ENCODE results near the gene RBM48. TPM values are rescaled to one million over a fixed set of nuclear protein-coding genes. Genes with fewer than 3 reads are reported as not detected.
"Not testable (repeated sequence)": the region's sequence is repeated elsewhere in the genome, so short reads cannot be mapped to it uniquely, and the experiment has no call there.

Gene RBM48
- total RNA-seq, 1 donor from 2014 or later = 11.5 TPM

GRCh38 chr7:92520024-92520423 lies 8.6 kb upstream of the RBM48 start:
- Histone ChIP-seq H3K4me1 (peaks cover 6% of the 10 kb centered on the region), H3K4me3 (no peak overlapping the region), H3K9me3 (no peaks in the 10 kb centered on the region), H3K27me3 (no peaks in the 10 kb centered on the region), H3K27ac (no peak overlapping the region), H3K36me3 (peaks cover 0 to 12% of the 10 kb centered on the region in 2 donors)
- intact Hi-C loops (cut with DNase I) = no loop called here
- DNase-seq (ENCODE audit: extremely low spot score in 2 of 2) = no peak
- TF ChIP-seq POLR2AphosphoS5 (IDR thresholded peaks at IDR 0.05; ENCODE audit: insufficient read depth in 1 of 2, low read depth in 1 of 2) = no peak
- no peak for TF ChIP-seq POLR2A (IDR thresholded peaks at IDR 0.05)
- TF ChIP-seq, protein P1, sequence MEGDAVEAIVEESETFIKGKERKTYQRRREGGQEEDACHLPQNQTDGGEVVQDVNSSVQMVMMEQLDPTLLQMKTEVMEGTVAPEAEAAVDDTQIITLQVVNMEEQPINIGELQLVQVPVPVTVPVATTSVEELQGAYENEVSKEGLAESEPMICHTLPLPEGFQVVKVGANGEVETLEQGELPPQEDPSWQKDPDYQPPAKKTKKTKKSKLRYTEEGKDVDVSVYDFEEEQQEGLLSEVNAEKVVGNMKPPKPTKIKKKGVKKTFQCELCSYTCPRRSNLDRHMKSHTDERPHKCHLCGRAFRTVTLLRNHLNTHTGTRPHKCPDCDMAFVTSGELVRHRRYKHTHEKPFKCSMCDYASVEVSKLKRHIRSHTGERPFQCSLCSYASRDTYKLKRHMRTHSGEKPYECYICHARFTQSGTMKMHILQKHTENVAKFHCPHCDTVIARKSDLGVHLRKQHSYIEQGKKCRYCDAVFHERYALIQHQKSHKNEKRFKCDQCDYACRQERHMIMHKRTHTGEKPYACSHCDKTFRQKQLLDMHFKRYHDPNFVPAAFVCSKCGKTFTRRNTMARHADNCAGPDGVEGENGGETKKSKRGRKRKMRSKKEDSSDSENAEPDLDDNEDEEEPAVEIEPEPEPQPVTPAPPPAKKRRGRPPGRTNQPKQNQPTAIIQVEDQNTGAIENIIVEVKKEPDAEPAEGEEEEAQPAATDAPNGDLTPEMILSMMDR (IDR thresholded peaks at IDR 0.05) = no peak

DNA sequence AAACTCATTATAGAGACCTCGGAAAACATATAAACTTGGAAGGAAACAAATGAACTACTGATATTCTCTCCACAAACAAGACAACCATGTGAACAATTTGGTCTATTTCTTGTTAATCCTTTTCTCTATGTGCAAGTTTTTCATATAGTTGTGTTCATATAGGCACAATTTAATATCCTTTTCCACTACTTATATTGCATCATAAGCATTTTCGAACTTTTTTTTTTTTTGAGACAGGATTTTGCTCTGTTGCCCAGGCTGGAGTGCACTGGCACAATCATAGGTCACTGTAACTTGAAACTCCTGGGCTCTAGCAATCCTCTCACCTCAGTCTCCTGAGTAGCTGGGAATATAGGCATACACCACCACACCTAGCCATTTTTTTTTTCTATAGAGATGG lies 5.5 kb upstream of the RBM48 start:
- TF ChIP-seq, protein P1 (IDR thresholded peaks at IDR 0.05) = no peak
- TF ChIP-seq POLR2A (IDR thresholded peaks at IDR 0.05) = no peak
- no peak for TF ChIP-seq POLR2AphosphoS5 (IDR thresholded peaks at IDR 0.05; ENCODE audit: insufficient read depth in 1 of 2, low read depth in 1 of 2)
- H3K36me3 ChIP-seq = peaks cover 0 to 4% of the 10 kb centered on the region in 2 donors
- no peak for DNase-seq (ENCODE audit: extremely low spot score in 2 of 2)
- H3K9me3 ChIP-seq = no peaks in the 10 kb centered on the region
- no peak overlapping the region for H3K27ac ChIP-seq
- intact Hi-C loops (cut with DNase I) = no loop called here
- no peaks in the 10 kb centered on the region for H3K27me3 ChIP-seq
- H3K4me3 ChIP-seq = no peak overlapping the region
- H3K4me1 ChIP-seq = peaks cover 31% of the 10 kb centered on the region

DNA sequence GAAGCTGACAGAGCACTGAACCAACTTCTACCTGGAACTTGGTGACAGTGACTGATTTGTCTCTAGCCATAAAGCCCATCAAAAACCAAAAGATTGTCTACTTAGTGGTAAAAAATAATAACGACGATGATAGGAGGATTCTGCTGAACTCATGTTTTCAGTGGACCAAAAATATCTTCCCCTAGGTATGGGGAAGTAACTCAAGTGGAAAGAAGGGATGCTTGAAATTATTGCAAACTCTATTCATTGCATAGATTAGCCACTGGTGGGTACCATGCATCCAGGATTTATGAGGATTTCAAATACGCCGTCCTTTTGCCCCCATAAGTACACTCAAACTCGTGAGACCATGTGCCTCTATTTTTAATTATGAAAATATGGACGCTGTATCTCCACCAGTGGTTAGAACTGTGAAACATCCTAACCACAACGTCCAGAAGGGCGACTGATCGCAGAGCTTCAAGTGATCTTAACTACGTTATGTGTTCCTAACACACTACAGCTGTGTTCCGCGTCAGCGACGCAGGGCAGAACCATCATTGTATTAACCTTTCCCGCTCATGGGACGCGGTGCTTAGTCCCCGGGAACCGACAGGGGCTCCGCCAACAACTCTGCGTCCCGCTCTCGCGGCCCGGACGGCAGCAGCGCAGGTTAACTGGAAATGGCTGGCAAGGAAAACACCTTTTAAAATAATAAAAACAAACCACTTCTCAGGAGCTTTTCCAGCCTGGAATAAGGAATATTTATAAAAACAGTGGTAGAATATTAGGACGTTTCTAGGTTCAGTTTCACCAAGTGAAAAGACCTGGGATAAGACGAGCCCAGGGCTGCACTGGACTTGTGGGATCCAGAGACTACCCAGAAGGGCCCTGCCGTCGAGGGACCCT lies 1.1 kb upstream of the RBM48 start:
- Histone ChIP-seq H3K4me3 (peak overlapping the region; percentile 78 to 99), H3K27ac (peak overlapping the region; percentile 88), H3K27me3 (no peaks in the 10 kb centered on the region), H3K4me1 (peaks cover 50% of the 10 kb centered on the region), H3K9me3 (no peaks in the 10 kb centered on the region), H3K36me3 (peaks cover 0 to 24% of the 10 kb centered on the region in 2 donors)
- DNase-seq (ENCODE audit: extremely low spot score in 2 of 2) = no peak
- intact Hi-C loops (cut with DNase I) = no loop called here
- no peak for TF ChIP-seq POLR2A (IDR thresholded peaks at IDR 0.05)
- TF ChIP-seq, protein P1 (IDR thresholded peaks at IDR 0.05) = no peak
- no peak for TF ChIP-seq POLR2AphosphoS5 (IDR thresholded peaks at IDR 0.05; ENCODE audit: insufficient read depth in 1 of 2, low read depth in 1 of 2)

DNA sequence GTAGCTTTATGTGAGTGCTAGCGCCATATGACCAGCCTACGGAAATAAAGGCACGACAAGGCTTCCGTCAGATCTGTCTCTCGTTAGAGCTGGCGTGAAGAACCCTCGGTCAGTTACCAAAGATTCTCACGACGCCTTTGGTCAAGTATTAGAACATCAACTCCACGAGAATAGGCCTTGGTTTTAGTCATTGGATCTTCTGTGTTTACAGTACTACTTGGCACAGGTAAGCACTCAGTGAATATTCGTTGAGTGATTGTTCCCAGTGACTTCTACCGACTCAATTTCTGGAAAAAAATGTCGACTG lies 316 bp downstream of the RBM48 start:
- intact Hi-C loops (cut with DNase I) = no loop called here
- Histone ChIP-seq H3K4me1 (peaks cover 44% of the 10 kb centered on the region), H3K4me3 (peak overlapping the region; percentile 78 to 99), H3K36me3 (peaks cover 0 to 37% of the 10 kb centered on the region in 2 donors), H3K27ac (peak overlapping the region; percentile 88), H3K9me3 (no peaks in the 10 kb centered on the region), H3K27me3 (no peaks in the 10 kb centered on the region)
- TF ChIP-seq, protein P1 (IDR thresholded peaks at IDR 0.05) = no peak
- no peak for TF ChIP-seq POLR2A (IDR thresholded peaks at IDR 0.05)
- no peak for TF ChIP-seq POLR2AphosphoS5 (IDR thresholded peaks at IDR 0.05; ENCODE audit: insufficient read depth in 1 of 2, low read depth in 1 of 2)
- DNase-seq (ENCODE audit: extremely low spot score in 2 of 2) = no peak

DNA sequence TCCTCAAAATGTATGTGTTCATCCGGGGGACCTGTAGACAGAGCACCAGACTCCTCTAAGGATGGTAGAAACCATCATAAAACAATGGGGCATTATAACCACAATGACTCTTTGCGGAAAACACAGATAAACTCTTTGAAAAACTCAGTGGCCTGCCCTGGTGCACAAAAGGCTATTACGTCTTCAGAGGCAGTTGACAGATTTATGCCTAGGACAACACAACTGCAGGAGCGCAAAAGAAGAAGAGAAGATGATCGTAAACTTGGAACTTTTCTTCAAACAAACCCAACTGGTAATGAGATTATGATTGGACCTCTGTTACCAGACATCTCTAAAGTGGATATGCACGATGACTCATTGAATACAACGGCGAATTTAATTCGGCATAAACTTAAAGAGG lies 6.0 kb downstream of the RBM48 start:
- intact Hi-C loops (cut with DNase I) = no loop called here
- Histone ChIP-seq H3K27me3 (no peaks in the 10 kb centered on the region), H3K9me3 (no peaks in the 10 kb centered on the region), H3K4me3 (no peak overlapping the region), H3K27ac (no peak overlapping the region), H3K36me3 (peaks cover 0 to 87% of the 10 kb centered on the region in 2 donors), H3K4me1 (peaks cover 31% of the 10 kb centered on the region)
- TF ChIP-seq POLR2A (IDR thresholded peaks at IDR 0.05) (no peak), POLR2AphosphoS5 (IDR thresholded peaks at IDR 0.05; ENCODE audit: insufficient read depth in 1 of 2, low read depth in 1 of 2) (no peak)
- DNase-seq (ENCODE audit: extremely low spot score in 2 of 2) = no peak

DNA sequence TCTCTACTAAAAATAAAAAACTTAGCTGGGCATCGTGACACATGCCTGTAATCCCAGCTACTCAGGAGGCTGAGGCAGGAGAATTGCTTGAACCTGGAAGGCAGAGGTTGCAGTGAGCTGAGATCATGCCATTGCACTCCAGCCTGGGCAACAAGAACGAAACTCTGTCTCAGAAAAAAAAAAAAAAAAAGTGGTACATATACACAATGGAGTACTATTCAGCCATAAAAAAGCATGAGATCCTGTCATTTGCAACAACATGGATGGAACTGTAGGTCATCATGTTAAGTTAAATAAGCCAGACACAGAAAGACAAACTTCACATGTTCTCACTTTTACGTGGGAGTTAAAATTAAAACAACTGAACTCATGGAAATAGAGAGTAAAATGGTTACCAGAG lies 14.9 kb downstream of the RBM48 start:
- H3K36me3 ChIP-seq; H3K9me3 ChIP-seq; H3K27ac ChIP-seq; H3K4me1 ChIP-seq; DNase-seq (ENCODE audit: extremely low spot score in 2 of 2); H3K4me3 ChIP-seq; H3K27me3 ChIP-seq; intact Hi-C loops (cut with DNase I): not testable (repeated sequence)

GRCh38 chr7:92545116-92545515 lies 16.5 kb downstream of the RBM48 start:
- H3K27ac ChIP-seq; H3K9me3 ChIP-seq; H3K36me3 ChIP-seq; DNase-seq (ENCODE audit: extremely low spot score in 2 of 2); H3K4me1 ChIP-seq; H3K4me3 ChIP-seq; H3K27me3 ChIP-seq; intact Hi-C loops (cut with DNase I): not testable (repeated sequence)
